ENCODE data around the gene LCE1D. TPM values are rescaled to one million over a fixed set of nuclear protein-coding genes. Genes with fewer than 3 reads are reported as not detected.

Gene LCE1D, protein sequence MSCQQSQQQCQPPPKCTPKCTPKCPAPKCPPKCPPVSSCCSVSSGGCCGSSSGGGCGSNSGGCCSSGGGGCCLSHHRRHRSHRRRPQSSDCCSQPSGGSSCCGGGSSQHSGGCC
- not detected in 2 replicates for total RNA-seq

GRCh38 chr1:152796421-152796820, at the start of gene LCE1D:
LCE1D (plus strand) TSS chr1:152796721; CDS start chr1:152797795, 1,074 bp downstream.

GRCh38 chr1:152757747-152758146, 38.8 kb upstream of the LCE1D start, which contains the start of gene KPRP:
KPRP (plus strand) TSS chr1:152758025; CDS start chr1:152759589, 1,564 bp downstream.

DNA sequence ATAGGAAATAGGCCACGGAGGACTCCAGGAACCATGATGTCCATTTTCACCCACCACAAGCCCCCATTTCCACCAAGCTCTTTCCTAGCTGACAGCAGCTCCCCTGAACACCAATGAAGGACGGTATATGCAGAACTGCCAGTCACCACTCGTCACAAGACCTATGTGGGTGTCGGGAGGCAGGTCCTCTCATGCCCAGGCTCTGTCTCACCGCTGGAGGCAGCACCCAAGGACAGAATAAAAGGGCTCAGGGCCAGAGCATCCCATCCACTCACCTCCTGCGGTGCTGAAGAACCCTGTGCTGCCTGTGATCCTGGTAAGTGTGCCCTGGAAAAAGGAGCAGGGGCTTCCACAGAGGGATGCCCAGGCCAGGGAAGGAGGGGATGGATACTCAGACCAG, 21.6 kb upstream of the LCE1D start, which contains the start of gene LCE1F:
Gene LCE1F (plus strand): TSS at position 266 of the 400 bp plus-strand sequence. CDS start 1,232 bp downstream, outside the sequence.

DNA sequence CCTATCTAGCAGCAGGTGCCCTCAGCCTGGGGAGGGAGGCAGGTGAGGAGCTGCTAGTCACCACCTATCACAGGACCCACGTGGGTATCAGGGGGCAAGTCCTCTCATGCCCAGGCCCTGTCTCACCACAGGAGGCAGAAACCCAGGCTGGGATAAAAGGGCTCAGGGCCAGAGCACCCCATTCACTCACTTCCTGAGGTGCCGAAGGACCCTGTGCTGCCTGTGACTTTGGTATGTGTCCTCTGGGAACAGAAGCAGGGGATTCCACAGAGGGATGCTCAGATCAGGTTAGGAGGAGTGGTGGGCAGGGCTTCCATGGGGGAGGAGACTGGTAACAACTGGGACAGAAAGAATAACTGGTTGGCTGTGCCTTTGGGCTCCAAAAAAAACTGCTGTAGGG, 10.4 kb upstream of the LCE1D start, which contains the start of gene LCE1E:
Gene LCE1E (plus strand): TSS at position 181 of the 400 bp plus-strand sequence. CDS start 1,043 bp downstream, outside the sequence.

DNA sequence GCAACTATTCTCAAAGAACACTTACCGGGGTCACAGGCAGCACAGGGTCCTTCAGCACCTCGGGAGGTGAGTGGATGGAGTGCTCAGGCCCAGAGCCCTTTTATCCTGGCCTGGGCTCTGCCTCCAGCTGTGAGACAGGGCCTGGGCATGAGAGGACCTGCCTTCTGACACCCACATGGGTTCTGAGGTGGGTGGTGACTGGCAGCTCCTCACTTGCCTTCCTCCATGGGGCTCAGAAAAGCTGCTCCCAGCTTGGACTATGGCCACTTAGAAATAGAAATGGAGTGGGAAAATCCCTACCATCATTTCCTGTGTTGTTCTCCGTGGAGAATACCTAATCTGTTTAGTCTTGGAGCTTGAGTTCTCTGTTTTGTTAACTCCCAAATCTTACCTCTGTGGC, 10.1 kb downstream of the LCE1D start, which contains the start of gene LCE1C:
Gene LCE1C (minus strand): TSS at position 76 of the 400 bp plus-strand sequence. CDS start 1,173 bp downstream, outside the sequence.

DNA sequence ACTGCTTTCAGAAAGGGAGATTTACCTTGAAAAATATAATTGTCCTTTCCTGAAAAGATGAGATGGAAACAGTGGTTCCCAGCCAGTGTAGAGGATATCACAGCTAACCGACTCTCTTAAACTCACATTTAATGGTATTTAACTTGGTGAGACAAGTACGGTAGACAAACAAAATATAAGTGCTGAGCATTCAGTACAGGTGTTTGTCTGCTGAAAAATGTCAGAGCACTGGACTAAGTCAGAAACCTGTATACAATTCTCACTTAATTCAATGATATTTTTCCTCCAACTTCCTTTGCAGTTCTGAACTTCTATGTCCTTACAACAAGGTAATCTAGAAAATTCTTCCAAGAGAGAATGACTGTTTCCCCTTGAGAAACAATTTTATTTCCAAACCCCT, 15.2 kb downstream of the LCE1D start, which contains the start of gene LCE1B:
Gene LCE1B (plus strand): TSS at position 301 of the 400 bp plus-strand sequence. CDS start 476 bp downstream, outside the sequence.

GRCh38 chr1:152827173-152827572, 30.7 kb downstream of the LCE1D start, which contains the start of gene LCE1A:
LCE1A (plus strand) TSS chr1:152827473; CDS start chr1:152827473, 0 bp downstream.

DNA sequence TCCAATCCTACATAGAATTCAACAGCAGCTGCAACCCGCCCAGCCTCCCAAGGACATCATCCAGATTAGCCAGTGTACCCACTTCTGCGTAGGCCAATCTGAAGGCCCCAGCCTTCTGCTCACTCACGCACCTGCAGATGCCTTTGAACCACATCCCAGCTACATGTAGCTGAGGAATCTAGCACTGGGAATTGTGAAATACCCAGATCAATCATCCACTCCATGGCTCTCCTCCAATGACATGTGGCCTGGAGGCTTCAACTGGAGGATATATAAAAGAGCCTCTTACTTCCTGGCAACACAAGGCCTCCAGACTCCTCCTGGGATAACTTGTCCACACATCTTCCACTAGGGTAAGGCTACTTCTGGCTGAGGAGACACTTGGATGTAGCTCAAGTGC, 46.0 kb downstream of the LCE1D start, which contains the start of gene LCE6A:
Gene LCE6A (plus strand): TSS at position 301 of the 400 bp plus-strand sequence. CDS start 665 bp downstream, outside the sequence.

Other genes with a start within 250 kb of the LCE1D start
- gene LCE3E, start 229.9 kb upstream of the LCE1D start, total RNA-seq = not detected in 2 replicates
- not detected in 2 replicates for gene LCE3D, start 216.2 kb upstream of the LCE1D start, total RNA-seq
- gene LCE3C, start 196.5 kb upstream of the LCE1D start, total RNA-seq = not detected in 2 replicates
- not detected in 2 replicates for gene LCE3B, start 182.9 kb upstream of the LCE1D start, total RNA-seq
- gene LCE3A, start 173.6 kb upstream of the LCE1D start, total RNA-seq = not detected in 2 replicates
- gene LCE2D, start 133.3 kb upstream of the LCE1D start, total RNA-seq = not detected in 2 replicates
- not detected in 2 replicates for gene LCE2C, start 121.4 kb upstream of the LCE1D start, total RNA-seq
- gene LCE2B, start 110.6 kb upstream of the LCE1D start, total RNA-seq = not detected in 2 replicates
- not detected in 2 replicates for gene LCE2A, start 98.4 kb upstream of the LCE1D start, total RNA-seq
- gene LCE4A, start 88.6 kb upstream of the LCE1D start, total RNA-seq = not detected in 2 replicates
- gene KPRP, start 38.7 kb upstream of the LCE1D start, total RNA-seq = not detected in 2 replicates
- gene LCE1F, start 21.6 kb upstream of the LCE1D start, total RNA-seq = not detected in 2 replicates
- not detected in 2 replicates for gene LCE1E, start 10.5 kb upstream of the LCE1D start, total RNA-seq
- gene LCE1C, start 9.9 kb downstream of the LCE1D start, total RNA-seq = not detected in 2 replicates
- not detected in 2 replicates for gene LCE1B, start 15.2 kb downstream of the LCE1D start, total RNA-seq
- not detected in 2 replicates for gene LCE1A, start 30.8 kb downstream of the LCE1D start, total RNA-seq
- gene LCE6A, start 46.1 kb downstream of the LCE1D start, total RNA-seq = not detected in 2 replicates
- gene LCE7A, start 63.3 kb downstream of the LCE1D start, total RNA-seq = not detected in 2 replicates
- gene SMCP, start 81.6 kb downstream of the LCE1D start, total RNA-seq = not detected in 2 replicates
- not detected in 2 replicates for gene IVL, start 111.8 kb downstream of the LCE1D start, total RNA-seq
- not detected in 2 replicates for gene SPRR5, start 150.5 kb downstream of the LCE1D start, total RNA-seq
- gene SPRR4, start 173.9 kb downstream of the LCE1D start, total RNA-seq = not detected in 2 replicates
- gene SPRR1A, start 187.4 kb downstream of the LCE1D start, total RNA-seq = not detected in 2 replicates
- not detected in 2 replicates for gene SPRR3, start 205.0 kb downstream of the LCE1D start, total RNA-seq
- gene SPRR1B, start 234.5 kb downstream of the LCE1D start, total RNA-seq = not detected in 2 replicates
- gene SPRR2D, start 244.4 kb downstream of the LCE1D start, total RNA-seq = not detected in 2 replicates

All from epithelial cell of alveolus of lung (primary cell).